ENCODE data around the gene IVL. TPM values are rescaled to one million over a fixed set of nuclear protein-coding genes. Genes with fewer than 3 reads are reported as not detected.
A peak's percentile ranks its signal among the peaks of the same experiment; 100 is the strongest.

Gene IVL
- total RNA-seq, 4 donors from 2014 or later, result 155 to 336 (median 262) TPM

DNA sequence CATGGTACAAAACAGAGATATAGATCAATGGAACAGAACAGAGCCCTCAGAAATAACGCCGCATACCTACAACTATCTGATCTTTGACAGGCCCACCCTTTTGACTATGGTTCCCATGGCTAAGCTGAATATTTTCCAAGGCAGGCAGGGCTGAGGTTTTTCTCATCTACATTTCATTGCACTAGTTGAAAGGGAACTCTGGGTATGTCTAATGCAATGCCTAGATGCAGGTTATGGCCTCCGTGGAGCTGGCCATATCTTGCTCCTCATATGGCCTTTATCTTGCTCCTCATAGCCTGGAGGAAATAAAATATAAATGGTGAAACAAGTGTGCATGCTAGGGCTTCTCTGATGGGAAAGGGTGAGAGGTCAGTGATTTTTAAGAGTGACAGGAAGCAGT, 49.2 kb downstream of the IVL start:
- Histone ChIP-seq H3K36me3 (no peaks in the 10 kb centered on the region), H3K4me3 (no peak overlapping the region), H3K27me3 (no peaks in the 10 kb centered on the region), H3K27ac (no peak overlapping the region), H3K9me3 (no peaks in the 10 kb centered on the region), H3K4me1 (peaks cover 0 to 24% (median 8%) of the 10 kb centered on the region in 3 donors)
- intact Hi-C loops (cut with DNase I), result no loop called here
- TF ChIP-seq POLR2A (IDR thresholded peaks at IDR 0.05), result no peak
- TF ChIP-seq, protein P1, sequence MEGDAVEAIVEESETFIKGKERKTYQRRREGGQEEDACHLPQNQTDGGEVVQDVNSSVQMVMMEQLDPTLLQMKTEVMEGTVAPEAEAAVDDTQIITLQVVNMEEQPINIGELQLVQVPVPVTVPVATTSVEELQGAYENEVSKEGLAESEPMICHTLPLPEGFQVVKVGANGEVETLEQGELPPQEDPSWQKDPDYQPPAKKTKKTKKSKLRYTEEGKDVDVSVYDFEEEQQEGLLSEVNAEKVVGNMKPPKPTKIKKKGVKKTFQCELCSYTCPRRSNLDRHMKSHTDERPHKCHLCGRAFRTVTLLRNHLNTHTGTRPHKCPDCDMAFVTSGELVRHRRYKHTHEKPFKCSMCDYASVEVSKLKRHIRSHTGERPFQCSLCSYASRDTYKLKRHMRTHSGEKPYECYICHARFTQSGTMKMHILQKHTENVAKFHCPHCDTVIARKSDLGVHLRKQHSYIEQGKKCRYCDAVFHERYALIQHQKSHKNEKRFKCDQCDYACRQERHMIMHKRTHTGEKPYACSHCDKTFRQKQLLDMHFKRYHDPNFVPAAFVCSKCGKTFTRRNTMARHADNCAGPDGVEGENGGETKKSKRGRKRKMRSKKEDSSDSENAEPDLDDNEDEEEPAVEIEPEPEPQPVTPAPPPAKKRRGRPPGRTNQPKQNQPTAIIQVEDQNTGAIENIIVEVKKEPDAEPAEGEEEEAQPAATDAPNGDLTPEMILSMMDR (IDR thresholded peaks at IDR 0.05), result no peak
- DNase-seq, result no peak
- WGBS, 2 donors, result 79 to 94% methylated on average over 3 of the region's 3 CpGs

DNA sequence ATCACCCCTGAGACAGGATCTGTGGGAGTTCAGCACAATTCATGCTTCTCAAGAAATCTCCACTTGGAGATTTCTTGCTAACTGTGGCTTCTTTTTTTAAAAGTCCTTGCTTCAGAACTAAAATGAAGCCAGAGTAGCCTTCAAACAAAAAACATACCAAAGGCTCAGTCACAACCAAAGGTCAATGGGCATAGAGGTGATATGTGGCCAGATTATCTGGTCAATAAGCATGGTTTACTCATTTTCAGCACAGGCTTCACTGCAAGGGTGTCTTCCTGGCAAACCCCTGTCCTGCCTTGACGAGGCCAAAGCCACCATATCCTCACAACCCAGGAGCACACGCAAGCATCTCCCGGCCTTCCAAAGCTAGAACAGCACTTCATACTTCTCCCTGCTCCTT, 50.9 kb downstream of the IVL start:
- intact Hi-C loops (cut with DNase I), result no loop called here
- Histone ChIP-seq H3K27me3 (no peaks in the 10 kb centered on the region), H3K9me3 (no peaks in the 10 kb centered on the region), H3K4me3 (no peak overlapping the region), H3K36me3 (no peaks in the 10 kb centered on the region), H3K4me1 (peaks cover 0 to 7% (median 0%) of the 10 kb centered on the region in 3 donors), H3K27ac (no peak overlapping the region)
- DNase-seq, result no peak
- WGBS, 2 donors, result 59 to 92% methylated on average over 3 of the region's 3 CpGs
- TF ChIP-seq, protein P1 (IDR thresholded peaks at IDR 0.05), result no peak
- no peak for TF ChIP-seq POLR2A (IDR thresholded peaks at IDR 0.05)

DNA sequence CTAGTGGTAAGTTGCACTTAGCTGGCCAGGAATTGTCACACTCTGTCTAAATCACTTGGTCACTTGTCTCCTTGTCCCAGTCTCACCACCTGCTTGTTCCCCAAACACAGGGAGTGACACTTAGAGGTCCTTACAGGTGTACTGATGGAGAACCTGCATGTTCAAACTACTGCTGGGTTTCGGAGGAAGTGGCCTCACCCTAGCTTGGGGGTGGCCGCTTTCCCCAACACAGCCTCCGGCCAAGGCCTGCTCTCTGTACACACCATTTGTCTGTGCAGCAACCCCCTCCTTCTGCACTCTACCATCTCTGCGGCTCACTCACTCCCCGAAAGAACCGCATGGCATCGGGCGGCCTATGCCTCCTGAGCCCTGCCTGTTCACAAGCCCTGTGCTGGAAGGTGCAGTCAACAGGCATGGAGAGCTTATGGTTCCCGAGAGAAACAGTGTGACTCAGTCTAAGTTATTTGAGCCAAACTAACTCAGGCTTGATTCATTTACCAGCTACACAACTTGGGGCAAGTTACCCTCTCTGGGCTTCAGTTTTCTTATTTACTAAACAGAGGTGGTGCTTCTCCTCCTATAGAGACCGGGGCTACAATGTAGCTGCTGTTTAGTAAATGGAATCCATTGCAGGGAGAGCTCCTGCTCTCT, 51.6 kb downstream of the IVL start:
- Histone ChIP-seq H3K4me1 (peaks cover 0 to 2% (median 0%) of the 10 kb centered on the region in 3 donors), H3K4me3 (no peak overlapping the region), H3K36me3 (no peaks in the 10 kb centered on the region), H3K27me3 (no peaks in the 10 kb centered on the region), H3K9me3 (no peaks in the 10 kb centered on the region), H3K27ac (peak overlapping the region in 2 of 4 donors; percentile 9 to 10)
- intact Hi-C loops (cut with DNase I), result no loop called here
- TF ChIP-seq POLR2A (IDR thresholded peaks at IDR 0.05), result no peak
- TF ChIP-seq, protein P1 (IDR thresholded peaks at IDR 0.05), result no peak
- 81 to 87% methylated on average over 3 to 10 of the region's 10 CpGs for WGBS, 2 donors
- no peak for DNase-seq

DNA sequence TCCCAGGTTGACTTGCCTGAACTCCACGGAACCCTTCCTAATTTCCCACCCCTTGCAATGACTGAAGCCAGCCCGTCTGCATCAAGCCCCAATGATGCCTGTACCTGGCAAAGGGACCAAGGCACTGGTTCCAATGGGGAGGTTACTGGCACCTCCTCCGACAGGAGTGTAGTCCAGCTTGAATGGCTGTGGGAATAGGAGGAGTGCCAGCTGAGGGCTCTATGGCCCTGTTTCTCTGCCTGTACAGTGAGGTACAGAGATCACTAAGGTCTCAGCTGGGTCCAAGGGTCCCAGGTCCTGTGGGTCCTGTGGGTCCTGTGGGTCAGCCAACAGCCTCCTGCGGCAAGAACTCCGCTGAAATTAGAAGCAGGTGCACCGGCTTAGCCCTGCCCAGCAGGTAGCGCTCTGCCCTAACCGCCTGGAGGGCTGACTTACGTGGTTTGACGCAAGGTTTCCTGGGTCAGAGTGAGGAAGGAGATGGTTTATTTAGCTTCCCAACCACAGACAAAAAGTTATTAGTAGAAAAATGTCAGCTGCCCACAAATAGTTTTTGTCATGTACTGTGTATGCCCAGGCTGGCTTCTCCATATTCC, 52.2 kb downstream of the IVL start:
- 65 to 72% methylated on average over 7 to 10 of the region's 10 CpGs for WGBS, 2 donors
- H3K4me1 ChIP-seq, result no peaks in the 10 kb centered on the region
- no peaks in the 10 kb centered on the region for H3K27me3 ChIP-seq
- no peak for DNase-seq
- H3K4me3 ChIP-seq, result no peak overlapping the region
- no peaks in the 10 kb centered on the region for H3K36me3 ChIP-seq
- H3K27ac ChIP-seq, result peak overlapping the region in 2 of 4 donors; percentile 9 to 10
- no peaks in the 10 kb centered on the region for H3K9me3 ChIP-seq
- intact Hi-C loops (cut with DNase I), result no loop called here
- TF ChIP-seq, protein P1 (IDR thresholded peaks at IDR 0.05), result no peak
- no peak for TF ChIP-seq POLR2A (IDR thresholded peaks at IDR 0.05)

Other genes with a start within 250 kb of the IVL start
- gene LCE2D, start 245.2 kb upstream of the IVL start, total RNA-seq, result not detected
- not detected for gene LCE2C, start 233.3 kb upstream of the IVL start, total RNA-seq
- not detected for gene LCE2B, start 222.4 kb upstream of the IVL start, total RNA-seq
- not detected for gene LCE2A, start 210.2 kb upstream of the IVL start, total RNA-seq
- not detected for gene LCE4A, start 200.4 kb upstream of the IVL start, total RNA-seq
- 1 to 10 TPM in 2 of 4 donors, under 1 TPM in 2; 0.09 to 3.7 (median 1.2) TPM for gene KPRP, start 150.5 kb upstream of the IVL start, total RNA-seq
- not detected for gene LCE1F, start 133.4 kb upstream of the IVL start, total RNA-seq
- gene LCE1E, start 122.3 kb upstream of the IVL start, total RNA-seq, result not detected
- not detected for gene LCE1D, start 111.8 kb upstream of the IVL start, total RNA-seq
- gene LCE1C, start 101.9 kb upstream of the IVL start, total RNA-seq, result under 1 TPM in 1 of 4 donors, not detected in 3; 0.57 TPM
- not detected for gene LCE1B, start 96.6 kb upstream of the IVL start, total RNA-seq
- gene LCE1A, start 81.1 kb upstream of the IVL start, total RNA-seq, result not detected
- not detected for gene LCE6A, start 65.7 kb upstream of the IVL start, total RNA-seq
- gene LCE7A, start 48.5 kb upstream of the IVL start, total RNA-seq, result not detected
- gene SMCP, start 30.2 kb upstream of the IVL start, total RNA-seq, result not detected
- 1 to 10 TPM in 2 of 4 donors, not detected in 2; 1.3 to 2.2 TPM for gene SPRR5, start 38.7 kb downstream of the IVL start, total RNA-seq
- 1 to 10 TPM in 2 of 4 donors, under 1 TPM in 1, not detected in 1; 0.64 to 6.4 (median 1.3) TPM for gene SPRR4, start 62.1 kb downstream of the IVL start, total RNA-seq
- gene SPRR1A, start 75.5 kb downstream of the IVL start, total RNA-seq, result 1,000 to 10,000 TPM in 1 of 4 donors, 100 to 1,000 TPM in 2, 10 to 100 TPM in 1; 57.4 to 1,951 (median 348) TPM
- gene SPRR3, start 93.2 kb downstream of the IVL start, total RNA-seq, result over 10,000 TPM in 1 of 4 donors, 1,000 to 10,000 TPM in 3; 7,283 to 22,357 (median 8,768) TPM
- 1,000 to 10,000 TPM in 1 of 4 donors, 100 to 1,000 TPM in 3; 102 to 3,090 (median 871) TPM for gene SPRR1B, start 122.7 kb downstream of the IVL start, total RNA-seq
- 1,000 to 10,000 TPM in 1 of 4 donors, 100 to 1,000 TPM in 2, 1 to 10 TPM in 1; 8.2 to 1,680 (median 542) TPM for gene SPRR2D, start 132.6 kb downstream of the IVL start, total RNA-seq
- 1,000 to 10,000 TPM in 3 of 4 donors, 10 to 100 TPM in 1; 60.3 to 5,271 (median 1,851) TPM for gene SPRR2A, start 149.0 kb downstream of the IVL start, total RNA-seq
- gene SPRR2B, start 163.1 kb downstream of the IVL start, total RNA-seq, result 10 to 100 TPM in 1 of 4 donors, 1 to 10 TPM in 2, not detected in 1; 1.9 to 99.4 (median 7.0) TPM
- gene SPRR2E, start 186.0 kb downstream of the IVL start, total RNA-seq, result 1,000 to 10,000 TPM in 1 of 4 donors, 100 to 1,000 TPM in 2, 1 to 10 TPM in 1; 4.0 to 3,177 (median 449) TPM
- 1,000 to 10,000 TPM in 1 of 4 donors, 100 to 1,000 TPM in 1, 10 to 100 TPM in 1, under 1 TPM in 1; 0.76 to 1,391 (median 149) TPM for gene SPRR2F, start 205.0 kb downstream of the IVL start, total RNA-seq
- gene SPRR2G, start 242.3 kb downstream of the IVL start, total RNA-seq, result 1 to 10 TPM in 1 of 4 donors, not detected in 3; 9.0 TPM